SK-MEL-5 (cell line): ENCODE results near the gene OR8B12. TPM values are rescaled to one million over a fixed set of nuclear protein-coding genes. Genes with fewer than 3 reads are reported as not detected.
"Not testable (repeated sequence)": the region's sequence is repeated elsewhere in the genome, so short reads cannot be mapped to it uniquely, and the experiment has no call there.

Experiments used
- DNase-seq: peaks from one replicate; pipeline ENCODE4 v3.0.0-alpha.2; 2016; ENCODE audit warnings: low read depth, low spot score
- in situ Hi-C: cut with HindIII; loops from 2 replicates; pipeline ENCODE4 v1.10.0; 2016; ENCODE audit warnings: low sequenced_read_pairs, high pct_unique_total_duplicates, low pct_unique_long_range_greater_than_20kb
- small RNA-seq, 2 experiments: library from RNA; depleted of rRNA; stranded (forward); fragments of <200 nt; gene quantifications; one replicate each; pipeline ENCODE3, GENCODE V24; 2014
- total RNA-seq: library from RNA; depleted of rRNA; stranded (reverse); fragments of >200 nt; shearing (Covaris generic); gene quantifications from 2 replicates; pipeline ENCODE4 v1.2.3, GENCODE V29; 2014; rRNA removed

OR8B12 gene
- total RNA-seq, 1 experiment from 2014 or later = not detected

DNA sequence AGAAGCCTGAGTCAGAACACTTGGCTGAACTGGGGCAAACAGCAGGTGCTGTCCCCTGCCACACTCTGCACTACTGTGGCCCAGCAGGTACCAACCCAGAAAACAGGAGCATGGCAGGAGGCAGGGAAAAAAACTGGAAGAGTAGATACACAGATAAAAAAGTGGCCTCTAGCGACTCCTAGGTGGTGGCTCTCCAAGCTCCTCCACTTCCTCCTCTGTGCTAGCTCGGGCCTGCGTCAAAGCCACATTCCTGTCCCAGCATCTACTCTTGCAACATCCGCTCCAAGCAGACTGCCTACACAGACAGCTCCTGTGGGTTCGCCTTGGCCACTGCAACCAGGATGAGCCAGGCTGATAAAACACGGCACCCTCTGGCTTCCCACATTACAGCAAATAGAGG lies 6.9 kb downstream of the OR8B12 start:
- in situ Hi-C loops = no loop called here
- peak; percentile 44 for DNase-seq

DNA sequence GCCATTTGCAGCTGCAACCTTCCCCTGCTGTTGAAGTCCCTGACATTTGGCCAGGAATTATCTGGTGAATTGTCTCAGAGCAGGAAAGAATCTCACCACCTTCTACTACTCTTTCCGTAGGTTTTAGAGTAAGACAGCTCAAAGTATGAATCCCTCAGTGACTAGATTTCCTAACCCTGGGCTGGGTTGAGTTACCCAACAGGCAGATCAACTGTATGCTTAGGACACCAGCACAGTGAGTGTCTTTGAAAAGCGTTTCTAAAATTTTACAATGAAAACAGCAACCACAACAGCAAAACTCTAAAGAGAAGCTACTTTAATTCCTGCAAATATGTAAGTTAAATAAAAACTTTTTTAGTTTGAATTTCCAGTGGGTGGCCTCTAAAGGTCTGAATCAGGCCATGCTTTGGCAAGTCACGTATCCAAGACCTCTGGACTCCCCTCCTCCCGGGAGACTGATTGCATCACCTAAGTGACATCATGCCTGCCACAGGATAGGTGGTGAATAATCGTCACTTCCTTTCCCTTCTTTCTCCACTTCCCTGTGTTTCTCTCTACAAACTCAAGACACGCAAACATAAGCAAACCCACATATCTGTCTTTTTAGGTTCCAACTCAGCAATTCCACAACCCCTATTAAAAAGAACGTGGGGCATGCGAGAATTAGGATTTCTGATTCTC lies 7.8 kb downstream of the OR8B12 start:
- no peak for DNase-seq
- in situ Hi-C loops = no loop called here

DNA sequence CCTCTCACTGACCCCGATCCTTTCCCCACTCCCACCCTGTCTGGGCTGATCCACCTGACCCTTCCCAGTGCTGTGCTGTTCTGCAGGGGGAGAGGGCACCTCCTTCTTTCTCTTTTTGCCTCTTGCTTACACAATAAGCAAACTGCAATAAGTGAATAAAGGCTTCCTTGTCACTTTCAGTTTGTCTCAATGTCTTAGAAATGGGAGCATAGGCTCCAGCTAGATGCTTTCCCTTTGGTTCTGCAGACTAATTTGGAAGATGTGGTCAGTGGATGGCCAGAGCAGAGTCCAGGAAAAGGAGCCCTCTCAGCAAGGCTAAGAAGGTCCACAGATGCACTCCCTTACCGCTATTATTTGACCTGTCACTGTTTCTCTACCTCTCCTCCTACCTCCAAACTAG lies 9.4 kb downstream of the OR8B12 start:
- DNase-seq = no peak
- in situ Hi-C loops = no loop called here

DNA sequence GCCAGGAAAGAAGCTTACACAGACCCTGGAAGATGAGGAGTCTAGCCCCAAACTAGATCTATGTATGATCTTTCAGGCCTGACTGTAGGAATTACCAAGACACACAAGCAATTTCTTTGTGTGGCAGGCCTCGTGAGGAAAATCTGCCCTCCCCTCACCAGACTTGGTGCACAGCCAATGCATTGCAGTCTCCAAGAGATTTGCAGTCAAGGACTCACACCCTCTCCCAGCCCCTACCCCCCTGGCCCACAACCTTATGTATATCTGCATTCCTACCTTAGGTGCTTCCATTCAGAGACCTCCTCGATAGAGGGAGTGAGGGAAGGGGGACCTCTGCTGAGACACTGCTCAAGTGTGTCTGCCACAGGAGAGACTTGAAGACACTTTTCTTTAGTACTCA lies 9.8 kb downstream of the OR8B12 start:
- peak; percentile 4 for DNase-seq
- in situ Hi-C loops = no loop called here

DNA sequence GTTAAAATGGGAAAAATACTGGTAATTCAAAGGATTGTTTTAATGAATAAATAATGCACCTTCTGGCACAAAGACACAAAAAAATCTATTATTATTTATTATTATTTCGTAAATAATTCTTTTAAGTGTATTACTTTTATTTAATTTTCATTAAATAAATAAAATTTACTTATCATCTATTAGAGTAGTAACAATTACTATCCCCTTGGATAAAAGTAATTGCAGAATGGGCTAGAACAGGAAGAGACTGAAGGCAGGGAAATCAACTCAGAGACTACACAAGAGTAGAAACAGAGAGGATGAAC lies 23.0 kb downstream of the OR8B12 start:
- no peak for DNase-seq
- in situ Hi-C loops = no loop called here

DNA sequence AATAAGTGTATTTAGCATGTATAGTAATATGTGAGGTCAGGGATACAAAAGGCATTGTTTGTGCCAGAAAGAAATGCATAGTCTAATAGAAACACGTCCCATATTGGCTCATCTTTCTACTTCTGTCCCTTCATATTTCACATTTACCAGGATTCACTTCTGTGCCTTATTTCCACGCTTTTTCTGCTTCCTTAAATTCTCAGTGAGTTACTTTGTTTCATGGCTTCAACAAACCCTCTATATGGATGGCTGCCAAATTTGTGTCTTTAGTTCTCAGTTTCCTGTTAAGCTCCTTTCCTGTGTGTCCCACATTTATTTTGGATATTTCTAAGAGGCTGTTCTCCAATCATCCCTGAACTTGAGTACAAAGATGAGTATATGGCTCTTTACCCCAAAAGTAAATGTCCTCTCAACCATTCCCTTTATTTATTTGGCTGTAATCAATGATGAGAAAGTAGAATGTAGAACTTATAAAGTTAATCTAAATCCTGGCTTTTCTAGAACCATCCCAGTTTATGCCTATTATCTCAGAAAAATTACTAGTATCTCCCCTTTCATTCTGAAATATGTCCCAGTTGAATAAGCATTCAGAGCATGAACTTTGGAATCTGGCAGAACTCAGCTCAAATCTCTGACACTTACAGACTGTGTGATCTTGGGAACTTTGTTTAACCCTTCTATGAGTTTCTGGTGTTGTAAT lies 23.5 kb downstream of the OR8B12 start:
- in situ Hi-C loops = no loop called here

DNA sequence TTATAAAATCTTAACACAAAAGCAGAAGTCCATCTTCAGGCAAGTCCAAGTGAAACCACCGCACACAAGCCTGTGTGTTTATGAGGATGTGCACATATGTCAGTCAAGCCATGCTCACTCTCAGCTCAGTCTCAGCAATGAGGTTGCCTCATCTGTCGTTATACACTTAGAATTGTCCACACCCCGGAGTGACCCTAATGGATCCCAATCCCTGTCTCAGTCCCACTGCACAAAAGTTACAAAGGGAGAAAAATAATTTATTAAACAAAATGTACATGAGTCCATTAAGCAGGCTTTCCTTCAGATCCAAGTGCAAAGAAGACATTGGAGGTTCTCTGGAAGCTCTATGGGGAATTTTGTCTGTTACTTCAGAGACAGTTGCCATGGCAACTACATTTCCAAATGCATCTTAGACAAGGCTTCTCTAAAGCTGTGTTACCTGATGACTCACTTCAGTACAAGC lies 24.4 kb downstream of the OR8B12 start:
- DNase-seq = no peak
- in situ Hi-C loops = no loop called here

More for the DNA sequence above, 23.5 kb downstream of the OR8B12 start:
- DNase-seq = no peak

DNA sequence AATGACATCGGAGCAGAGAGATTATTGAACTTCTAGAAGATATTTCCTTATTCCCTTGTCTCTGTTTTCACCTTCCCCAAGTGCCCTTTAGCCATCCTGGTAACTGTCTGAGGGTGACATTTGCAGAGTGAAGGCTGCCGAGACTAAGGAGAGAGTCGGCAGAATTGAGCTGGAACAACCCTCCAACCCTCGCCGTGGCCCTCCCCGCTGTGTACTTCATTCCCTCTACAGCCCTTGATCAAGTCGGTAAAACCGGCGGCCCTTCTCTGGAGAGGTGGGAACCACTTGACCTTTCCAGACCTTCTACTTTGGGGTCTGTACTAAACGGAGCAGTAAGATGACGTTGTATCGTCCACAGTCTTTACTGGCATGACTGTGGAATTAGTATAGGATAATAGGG lies 26.1 kb downstream of the OR8B12 start:
- in situ Hi-C loops = no loop called here

DNA sequence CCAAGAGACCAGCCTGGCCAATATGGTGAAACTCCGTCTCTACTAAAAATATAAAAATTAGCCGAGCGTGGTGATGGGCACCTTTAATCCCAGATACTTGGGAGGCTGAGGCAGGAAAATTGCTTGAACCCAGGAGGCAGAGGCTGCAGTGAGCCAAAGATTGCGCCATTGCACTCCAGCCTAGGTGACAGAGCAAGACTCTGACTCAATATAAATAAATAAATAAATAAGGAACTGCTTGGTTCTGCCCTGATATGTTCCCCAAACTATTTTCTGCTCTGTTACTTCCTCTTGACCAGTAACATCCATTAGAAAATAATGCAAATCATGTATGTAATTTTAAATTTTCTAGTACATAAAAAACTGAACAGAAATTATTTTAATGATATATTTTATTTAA lies 28.8 kb downstream of the OR8B12 start:
- in situ Hi-C loops, DNase-seq: not testable (repeated sequence)

More for the DNA sequence above, 26.1 kb downstream of the OR8B12 start:
- DNase-seq = no peak

DNA sequence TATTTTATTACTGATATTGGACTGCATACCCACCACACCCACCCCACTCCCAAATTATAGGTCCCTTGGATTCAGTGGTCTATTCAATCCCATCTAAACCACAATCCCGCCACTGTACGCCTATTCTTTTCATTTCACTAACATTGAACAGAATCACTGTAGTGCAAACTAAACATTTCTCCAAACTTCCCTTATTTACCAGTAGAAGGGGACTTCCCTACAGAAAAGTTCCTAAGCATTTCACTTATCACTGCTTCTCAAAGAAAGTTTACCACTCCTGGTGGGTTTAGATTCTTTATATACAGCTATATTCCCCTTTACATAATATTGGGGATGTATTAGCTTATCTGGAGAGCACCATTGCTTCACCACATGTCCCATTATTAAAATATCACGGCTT lies 29.3 kb downstream of the OR8B12 start:
- DNase-seq = no peak
- in situ Hi-C loops = no loop called here

DNA sequence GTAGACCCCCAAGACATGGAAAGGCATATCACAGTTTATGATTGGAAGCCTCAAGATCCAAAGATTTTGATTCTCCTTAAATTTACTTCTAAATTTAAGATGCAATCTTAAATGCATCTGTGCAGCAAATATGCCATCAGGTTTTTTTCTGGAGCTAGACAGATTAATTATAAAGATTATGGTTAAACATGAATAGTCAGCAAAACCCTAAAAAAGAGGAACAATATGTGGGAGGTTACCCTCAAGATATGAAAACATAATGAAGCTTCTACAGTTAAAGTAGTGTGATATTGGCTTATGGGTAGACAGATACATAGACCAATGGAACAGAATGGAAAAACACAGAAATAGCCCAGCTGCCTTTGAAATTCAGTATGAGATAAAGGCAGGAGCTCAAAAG lies 31.7 kb downstream of the OR8B12 start:
- no peak for DNase-seq
- in situ Hi-C loops = no loop called here

DNA sequence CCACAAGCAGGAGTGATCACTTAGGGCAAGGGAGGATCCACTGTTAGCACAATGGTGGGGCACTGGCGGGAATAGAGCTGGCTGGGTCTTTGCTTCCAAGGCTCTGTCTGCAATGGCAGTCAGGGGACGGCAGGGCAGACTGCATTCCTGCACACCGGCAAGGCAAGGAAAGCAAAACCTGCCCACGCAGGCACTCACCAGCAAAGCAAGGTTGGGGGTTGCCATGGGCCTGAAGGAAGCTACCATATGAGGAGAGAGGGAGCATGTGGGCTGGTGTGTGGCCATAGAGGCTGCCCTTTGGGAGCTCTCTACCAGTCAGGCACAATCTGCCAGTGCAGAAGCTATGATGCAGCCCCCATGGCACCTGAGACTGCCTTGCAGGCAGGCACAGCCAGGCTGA lies 33.2 kb downstream of the OR8B12 start:
- in situ Hi-C loops = no loop called here
- DNase-seq = no peak

DNA sequence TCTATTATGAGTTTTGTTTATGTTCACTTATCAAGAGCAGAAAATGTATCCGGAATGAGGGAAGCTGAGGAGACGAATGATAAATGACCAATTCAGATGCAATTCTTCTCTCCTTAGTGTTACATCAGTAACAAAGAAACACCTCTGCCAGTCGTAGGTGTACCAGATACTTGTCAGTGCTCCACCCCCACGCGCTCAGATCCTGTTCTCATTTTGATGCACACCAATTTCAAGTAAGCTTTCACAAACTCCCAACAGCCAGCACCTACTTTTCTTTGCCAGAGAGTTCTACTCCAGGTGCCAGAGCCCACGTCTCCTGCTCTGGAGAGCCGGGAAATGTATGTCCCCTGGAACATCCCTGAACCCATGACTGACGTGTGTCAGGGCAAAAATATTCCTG lies 43.7 kb downstream of the OR8B12 start:
- in situ Hi-C loops = no loop called here
- DNase-seq = no peak

DNA sequence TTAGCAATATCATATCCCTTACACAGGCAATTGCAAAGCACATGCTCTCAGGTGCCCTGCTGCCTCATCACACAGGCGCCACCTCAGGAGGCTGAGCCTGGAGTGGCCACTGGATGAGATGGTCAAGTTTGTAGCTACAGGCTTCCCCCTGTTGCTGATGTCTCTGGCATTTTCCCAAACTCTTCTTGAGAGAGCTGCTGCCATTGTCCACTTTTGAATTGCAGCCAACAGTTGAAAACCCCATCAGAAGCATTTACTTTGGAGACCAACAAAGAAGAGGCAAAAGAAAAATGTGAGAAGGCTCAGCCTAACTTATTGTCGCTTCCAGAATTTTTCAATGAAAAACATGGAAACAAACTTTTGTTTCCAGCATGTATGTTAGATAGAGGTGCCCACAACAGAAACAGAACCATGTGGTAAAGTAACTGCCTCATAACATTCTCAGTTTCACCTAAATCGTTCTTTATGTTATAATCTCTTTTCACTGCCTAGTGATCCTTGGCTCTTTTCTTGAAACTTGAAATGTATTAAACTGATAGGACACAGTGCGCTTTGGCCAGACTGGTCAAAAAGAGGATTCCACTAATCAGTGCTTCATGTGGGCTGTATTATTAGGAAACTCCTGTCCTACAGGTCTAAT lies 50.3 kb downstream of the OR8B12 start:
- DNase-seq = no peak
- in situ Hi-C loops = no loop called here

Small RNA genes lying within 50 kb of the gene (small RNA-seq; reads per million reads assigned to genes)
- 0 reads per million in 2 experiments for gene OR8A3P

Other genes with a start within 250 kb of the OR8B12 start
- gene OR8D1, start 229.7 kb downstream of the OR8B12 start, total RNA-seq = not detected in 2 replicates
- gene OR8D2, start 223.5 kb downstream of the OR8B12 start, total RNA-seq = not detected in 2 replicates
- not detected in 2 replicates for gene OR8B2, start 159.2 kb downstream of the OR8B12 start, total RNA-seq
- gene OR8B3, start 144.6 kb downstream of the OR8B12 start, total RNA-seq = not detected in 2 replicates
- not detected in 2 replicates for gene OR8B4, start 118.8 kb downstream of the OR8B12 start, total RNA-seq
- gene OR8B8, start 98.0 kb downstream of the OR8B12 start, total RNA-seq = not detected in 2 replicates
- gene OR8A1, start 26.3 kb upstream of the OR8B12 start, total RNA-seq = not detected in 2 replicates
- gene PANX3, start 67.8 kb upstream of the OR8B12 start, total RNA-seq = not detected in 2 replicates
- 19.1 and 22.0 TPM in 2 replicates for gene TBRG1, start 79.2 kb upstream of the OR8B12 start, total RNA-seq
- 27.9 and 29.1 TPM in 2 replicates for gene SIAE, start 130.1 kb upstream of the OR8B12 start, total RNA-seq
- 7.9 and 9.6 TPM in 2 replicates for gene SPA17, start 130.2 kb upstream of the OR8B12 start, total RNA-seq
- gene NRGN, start 196.3 kb upstream of the OR8B12 start, total RNA-seq = 0.87 TPM in 1 of 2 replicates, not detected in the other
- gene VSIG2, start 208.6 kb upstream of the OR8B12 start, total RNA-seq = not detected in 2 replicates
- gene ESAM, start 218.6 kb upstream of the OR8B12 start, total RNA-seq = not detected in 2 replicates